Right lobe of liver (tissue), 6 donors: Measurements from ENCODE around the gene CHMP6. TPM values are rescaled to one million over a fixed set of nuclear protein-coding genes. Genes with fewer than 3 reads are reported as not detected.

Source experiments
- ATAC-seq, 4 donors: fragments of 200-7000 bp; cut with Tn5 transposase; one replicate each; pipeline ENCODE4 v1.9.1; 2020; ENCODE audit warnings: mild to moderate bottlenecking in 4 of 4, moderate library complexity in 4 of 4
- DNase-seq, 3 donors: peaks; one replicate each; pipeline ENCODE4 v3.0.0-alpha.2; 2020
- H3K27ac ChIP-seq, 3 donors: fragments of 200-600 bp; one replicate each; pipeline ENCODE4 v1.8.0; 2022
- H3K27me3 ChIP-seq, 2 donors: fragments of 200-600 bp; one replicate each; pipeline ENCODE4 v1.8.0; 2022
- H3K36me3 ChIP-seq, 4 donors: fragments of 200-600 bp; sonication (generic) in 1 of 4; one replicate each; pipeline versions ENCODE4 v1.5.1 to v1.8.0; 2017 to 2022; ENCODE audit warnings: control low read depth in 1 of 4
- H3K4me1 ChIP-seq, 4 donors: fragments of 200-600 bp; sonication (generic) in 1 of 4; one replicate each; pipeline versions ENCODE4 v1.5.1 to v1.8.0; 2017 to 2022; ENCODE audit warnings: control low read depth in 1 of 4
- H3K4me3 ChIP-seq, 3 donors: fragments of 200-600 bp; one replicate each; pipeline ENCODE4 v1.8.0; 2022
- H3K9me3 ChIP-seq, 4 donors: fragments of 200-600 bp; sonication (generic) in 1 of 4; one replicate each; pipeline versions ENCODE4 v1.5.1 to v1.8.0; 2017 to 2022; ENCODE audit warnings: control low read depth in 1 of 4
- CTCF ChIP-seq, 4 donors: fragments of 200-600 bp in 3 of 4; fragments of 450-650 bp in 1 of 4; IDR thresholded peaks; one replicate each; pipeline versions ENCODE4 v1.5.1 to v1.8.0; 2016 to 2022; ENCODE audit warnings: antibody characterized with exemption in 4 of 4, mild to moderate bottlenecking in 2 of 4
- POLR2A ChIP-seq: fragments of 450-650 bp; IDR thresholded peaks from one replicate; pipeline ENCODE4 v1.6.1; 2017; ENCODE audit warnings: antibody characterized with exemption, mild to moderate bottlenecking
- WGBS: methylation state at CpG from one replicate; pipeline ENCODE4 v1.1.6; 2018; ENCODE audit warnings: low coverage, low lambda C conversion rate; ENCODE audit not compliant: insufficient coverage; ENCODE audit errors: missing lambda C conversion rate; 5-methylcytosine and 5-hydroxymethylcytosine counted together
- intact Hi-C, 2 donors: fragments of 100-400 bp; cut with DNase I; formaldehyde crosslinking; loops; one replicate each; pipeline versions ENCODE4 v1.11.2 to v1.14.1; 2022
- total RNA-seq, 6 experiments: library from RNA; depleted of rRNA in 2 of 6; stranded (reverse); fragments of >200 nt in 2 of 6; fragmentation: NEBNext Ultra II Directional in 3 of 6; extraction: Animal tissue kit (Norgen Biotek cat#: 25700) in 3 of 6; gene quantifications; one replicate each; pipeline versions ENCODE4 v1.1.0 to v1.2.4, GENCODE V29; 2016 to 2023
- donor health status: DM: no; HTN: yes; CAD: no.
- donor health status: DM: no; HTN: no; CAD: no.
- donor health status: DM: no; HTN: no; CAD: no.
- donor health status: DM: no; HTN: yes; CAD: no.
- donor health status: DM: no; HTN: yes; CAD: no.

CHMP6 gene
- total RNA-seq, 6 experiments from 2014 or later, result 13.4 to 27.8 (median 15.6) TPM

GRCh38 chr17:81037798-81038733 is 46.4 kb downstream of the CHMP6 start:
- H3K9me3 ChIP-seq, result no peaks in the 10 kb centered on the region
- intact Hi-C loops, result no loop called here
- no peaks in the 10 kb centered on the region for H3K27me3 ChIP-seq
- WGBS, result 21% methylated on average over 9 of the region's 30 CpGs
- TF ChIP-seq POLR2A (no peak), CTCF (IDR thresholded peaks at IDR 0.05) (no peak)
- peak; percentile 83 to 95 (median 92) for DNase-seq
- peak; percentile 43 to 59 (median 51) for ATAC-seq
- peaks cover 0 to 63% (median 28%) of the 10 kb centered on the region in 4 donors for H3K4me1 ChIP-seq
- H3K27ac ChIP-seq, result peak overlapping the region in 2 of 3 donors; percentile 72 to 82
- peak overlapping the region in 2 of 3 donors; percentile 20 to 73 for H3K4me3 ChIP-seq
- no peaks in the 10 kb centered on the region for H3K36me3 ChIP-seq

- intact Hi-C loops, result no loop called here
- Histone ChIP-seq H3K36me3 (no peaks in the 10 kb centered on the region), H3K4me1 (peaks cover 0 to 65% (median 29%) of the 10 kb centered on the region in 4 donors), H3K4me3 (peak overlapping the region in 1 of 3 donors; percentile 73), H3K27me3 (no peaks in the 10 kb centered on the region), H3K27ac (peak overlapping the region in 1 of 3 donors; percentile 82), H3K9me3 (no peaks in the 10 kb centered on the region)
- peak; percentile 2 to 16 (median 7) for ATAC-seq
- WGBS, result no CpG with 5 or more reads among the region's 16 CpGs
- TF ChIP-seq POLR2A (no peak), CTCF (IDR thresholded peaks at IDR 0.05) (no peak)
- DNase-seq, result peak; percentile 64 to 87 (median 80)
Measured at GRCh38 chr17:81039096-81039495, 47.5 kb downstream of the CHMP6 start.

GRCh38 chr17:81039854-81040758 is 48.5 kb downstream of the CHMP6 start:
- no peak overlapping the region for H3K4me3 ChIP-seq
- TF ChIP-seq POLR2A, result no peak
- TF ChIP-seq CTCF (IDR thresholded peaks at IDR 0.05), result no peak
- no peak for DNase-seq
- no peaks in the 10 kb centered on the region for H3K36me3 ChIP-seq
- ATAC-seq, result no peak
- 76% methylated on average over 9 of the region's 28 CpGs for WGBS
- H3K27me3 ChIP-seq, result no peaks in the 10 kb centered on the region
- no peaks in the 10 kb centered on the region for H3K9me3 ChIP-seq
- H3K27ac ChIP-seq, result no peak overlapping the region
- H3K4me1 ChIP-seq, result peaks cover 0 to 75% (median 34%) of the 10 kb centered on the region in 4 donors
- intact Hi-C loops, result no loop called here

GRCh38 chr17:81040791-81041337 is 49.2 kb downstream of the CHMP6 start:
- no peaks in the 10 kb centered on the region for H3K36me3 ChIP-seq
- no peak overlapping the region for H3K27ac ChIP-seq
- H3K27me3 ChIP-seq, result no peaks in the 10 kb centered on the region
- ATAC-seq, result no peak
- no peak overlapping the region for H3K4me3 ChIP-seq
- H3K4me1 ChIP-seq, result peaks cover 0 to 82% (median 38%) of the 10 kb centered on the region in 4 donors
- intact Hi-C loops, result no loop called here
- DNase-seq, result no peak
- no peaks in the 10 kb centered on the region for H3K9me3 ChIP-seq
- 57% methylated on average over 2 of the region's 6 CpGs for WGBS
- TF ChIP-seq POLR2A (no peak), CTCF (IDR thresholded peaks at IDR 0.05) (peak in 3 of 4 donors; percentile 7 to 25 (median 19))
